Esophagus squamous epithelium (tissue), 5 donors: Measurements from ENCODE around the gene RETREG1. TPM values are rescaled to one million over a fixed set of nuclear protein-coding genes. Genes with fewer than 3 reads are reported as not detected.

Source experiments
- DNase-seq: peaks from one replicate; lab custom pipeline; 2025; lab: John Stamatoyannopoulos, UW
- H3K27ac ChIP-seq, 4 donors: fragments of 200-600 bp; sonication (generic); one replicate each; pipeline ENCODE4 v1.5.1; 2016 to 2019; ENCODE audit warnings: mild to moderate bottlenecking in 1 of 4
- H3K27me3 ChIP-seq, 4 donors: fragments of 200-600 bp; sonication (generic); 1 replicate in 3 of 4; 2 replicates in 1 of 4; pipeline versions ENCODE4 v1.5.1 to v1.6.0; 2017 to 2021; ENCODE audit warnings: antibody characterized with exemption in 1 of 4
- H3K36me3 ChIP-seq, 3 donors: fragments of 200-600 bp; sonication (generic); one replicate each; pipeline ENCODE4 v1.5.1; 2016 to 2019
- H3K4me1 ChIP-seq, 3 donors: fragments of 200-600 bp; sonication (generic); one replicate each; pipeline ENCODE4 v1.5.1; 2017 to 2019
- H3K4me3 ChIP-seq, 4 donors: fragments of 200-600 bp; sonication (generic); 1 replicate in 3 of 4; 2 replicates in 1 of 4; pipeline ENCODE4 v1.5.1; 2016 to 2019; ENCODE audit warnings: mild to moderate bottlenecking in 2 of 4, moderate library complexity in 1 of 4
- H3K9me3 ChIP-seq, 3 donors: fragments of 200-600 bp; sonication (generic); one replicate each; pipeline ENCODE4 v1.5.1; 2016 to 2019
- POLR2A ChIP-seq, 4 donors: fragments of 450-650 bp; IDR thresholded peaks; one replicate each; pipeline ENCODE4 v1.6.1; 2017; ENCODE audit warnings: antibody characterized with exemption in 4 of 4, mild to moderate bottlenecking in 4 of 4, moderate library complexity in 3 of 4
- WGBS, 2 donors: methylation state at CpG; one replicate each; pipeline ENCODE4 v1.1.5; 2018; 5-methylcytosine and 5-hydroxymethylcytosine counted together
- intact Hi-C: fragments of 100-400 bp; cut with DNase I; formaldehyde crosslinking; loops from one replicate; pipeline ENCODE4 v1.15.0; 2022
- small RNA-seq, 4 donors: library from RNA; depleted of rRNA; stranded (forward); fragments of <200 nt; gene quantifications; one replicate each; pipeline ENCODE3, GENCODE V24; 2016
- total RNA-seq, 4 donors: library from RNA; depleted of rRNA; stranded (reverse); fragments of >200 nt; gene quantifications; one replicate each; pipeline ENCODE4 v1.1.0, GENCODE V29; 2016
- TF ChIP-seq, protein P1 (sequence below), 6 experiments: fragments of 450-650 bp in 4 of 6; fragments of 200-600 bp in 2 of 6; sonication (generic) in 2 of 6; IDR thresholded peaks; one replicate each; pipeline ENCODE4 v1.5.1; 2016 to 2019; ENCODE audit warnings: antibody characterized with exemption in 6 of 6, mild to moderate bottlenecking in 4 of 6, moderate library complexity in 4 of 6
- donor health status: DM: yes; HTN: yes; CAD: no.

Gene RETREG1
- total RNA-seq, 4 donors from 2014 or later: 0.68 to 6.1 (median 3.9) TPM

DNA sequence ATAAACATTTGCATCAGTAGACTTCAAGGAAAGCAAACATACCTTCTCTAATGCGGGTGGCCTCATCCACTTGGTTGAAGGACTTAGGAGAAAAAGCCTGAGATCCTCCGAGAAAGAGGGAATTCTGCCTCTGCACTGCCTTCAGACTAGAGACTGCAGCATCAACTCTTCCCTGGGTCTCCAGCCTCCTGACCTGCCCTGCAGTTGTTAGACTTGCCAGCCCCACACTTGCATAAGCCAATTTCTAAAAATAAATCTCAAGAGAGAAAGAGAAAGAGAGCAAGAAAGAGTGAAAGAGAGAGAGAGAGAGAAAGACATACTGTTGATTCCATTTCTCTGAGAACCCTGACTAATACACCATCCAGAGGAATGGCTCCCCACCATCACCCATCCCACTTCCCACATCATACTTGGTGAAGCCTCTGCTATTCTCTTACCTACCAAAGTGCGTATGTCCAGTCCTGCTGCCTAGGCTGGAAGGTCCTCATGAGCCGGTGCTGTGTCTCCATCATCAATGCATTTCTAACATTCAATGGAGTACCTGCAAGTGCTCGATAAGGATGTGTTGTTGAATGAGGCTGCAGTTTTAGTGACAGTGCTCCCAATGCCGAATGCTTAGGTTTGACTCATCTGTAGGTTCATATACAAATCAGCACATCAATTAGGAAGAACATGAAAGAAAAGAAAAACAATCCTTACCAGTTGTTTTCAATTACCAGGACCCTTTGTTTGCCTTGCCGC is 186.3 kb downstream of the RETREG1 start:
- H3K27ac ChIP-seq: no peak overlapping the region
- peaks cover 0 to 10% (median 0%) of the 10 kb centered on the region in 4 donors for H3K27me3 ChIP-seq
- H3K4me1 ChIP-seq: no peaks in the 10 kb centered on the region
- H3K36me3 ChIP-seq: no peaks in the 10 kb centered on the region
- no peak overlapping the region for H3K4me3 ChIP-seq
- WGBS, 2 donors: 87 to 89% methylated on average over 5 to 7 of the region's 7 CpGs
- no peaks in the 10 kb centered on the region for H3K9me3 ChIP-seq
- TF ChIP-seq, protein P1, sequence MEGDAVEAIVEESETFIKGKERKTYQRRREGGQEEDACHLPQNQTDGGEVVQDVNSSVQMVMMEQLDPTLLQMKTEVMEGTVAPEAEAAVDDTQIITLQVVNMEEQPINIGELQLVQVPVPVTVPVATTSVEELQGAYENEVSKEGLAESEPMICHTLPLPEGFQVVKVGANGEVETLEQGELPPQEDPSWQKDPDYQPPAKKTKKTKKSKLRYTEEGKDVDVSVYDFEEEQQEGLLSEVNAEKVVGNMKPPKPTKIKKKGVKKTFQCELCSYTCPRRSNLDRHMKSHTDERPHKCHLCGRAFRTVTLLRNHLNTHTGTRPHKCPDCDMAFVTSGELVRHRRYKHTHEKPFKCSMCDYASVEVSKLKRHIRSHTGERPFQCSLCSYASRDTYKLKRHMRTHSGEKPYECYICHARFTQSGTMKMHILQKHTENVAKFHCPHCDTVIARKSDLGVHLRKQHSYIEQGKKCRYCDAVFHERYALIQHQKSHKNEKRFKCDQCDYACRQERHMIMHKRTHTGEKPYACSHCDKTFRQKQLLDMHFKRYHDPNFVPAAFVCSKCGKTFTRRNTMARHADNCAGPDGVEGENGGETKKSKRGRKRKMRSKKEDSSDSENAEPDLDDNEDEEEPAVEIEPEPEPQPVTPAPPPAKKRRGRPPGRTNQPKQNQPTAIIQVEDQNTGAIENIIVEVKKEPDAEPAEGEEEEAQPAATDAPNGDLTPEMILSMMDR (IDR thresholded peaks at IDR 0.05): no peak
- TF ChIP-seq POLR2A (IDR thresholded peaks at IDR 0.05): no peak
- intact Hi-C loops: no loop called here
- no peak for DNase-seq

- no peak for TF ChIP-seq POLR2A (IDR thresholded peaks at IDR 0.05)
- TF ChIP-seq, protein P1 (IDR thresholded peaks at IDR 0.05): no peak
- H3K4me1 ChIP-seq: no peaks in the 10 kb centered on the region
- H3K27me3 ChIP-seq: peaks cover 0 to 6% (median 0%) of the 10 kb centered on the region in 4 donors
- H3K27ac ChIP-seq: no peak overlapping the region
- DNase-seq: no peak
- intact Hi-C loops: no loop called here
- 75 to 78% methylated on average over 4 of the region's 4 CpGs for WGBS, 2 donors
- H3K9me3 ChIP-seq: no peaks in the 10 kb centered on the region
- H3K4me3 ChIP-seq: no peak overlapping the region
- no peaks in the 10 kb centered on the region for H3K36me3 ChIP-seq
Observed at GRCh38 chr5:16428359-16428758, 188.4 kb downstream of the RETREG1 start.

DNA sequence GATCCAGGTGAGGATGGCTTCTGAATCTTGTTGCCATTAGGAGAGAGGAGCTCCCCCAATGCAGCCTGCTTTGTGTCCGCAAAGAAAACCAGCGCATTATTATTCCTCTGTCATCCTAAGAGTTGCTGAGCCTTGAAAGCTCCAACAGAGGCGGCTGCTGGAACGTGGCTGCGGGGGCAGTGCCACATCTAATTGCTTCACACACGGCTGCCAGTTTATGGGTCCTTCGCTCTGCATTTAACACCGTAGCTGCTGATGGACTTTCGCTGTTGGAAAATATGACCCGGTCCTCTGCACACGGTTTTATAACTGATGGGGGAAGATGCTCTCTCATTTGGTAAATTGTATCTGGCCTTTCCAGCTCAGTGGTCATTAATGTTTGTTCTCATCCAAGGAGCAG is 189.2 kb downstream of the RETREG1 start:
- no peaks in the 10 kb centered on the region for H3K36me3 ChIP-seq
- H3K4me3 ChIP-seq: no peak overlapping the region
- WGBS, 2 donors: 50 to 60% methylated on average over 8 to 10 of the region's 11 CpGs
- peaks cover 0 to 6% (median 0%) of the 10 kb centered on the region in 4 donors for H3K27me3 ChIP-seq
- no peak for TF ChIP-seq POLR2A (IDR thresholded peaks at IDR 0.05)
- TF ChIP-seq, protein P1 (IDR thresholded peaks at IDR 0.05): no peak
- intact Hi-C loops: no loop called here
- no peak for DNase-seq
- no peak overlapping the region for H3K27ac ChIP-seq
- H3K9me3 ChIP-seq: no peaks in the 10 kb centered on the region
- no peaks in the 10 kb centered on the region for H3K4me1 ChIP-seq

Small RNA genes within 50 kb of the gene (small RNA-seq; reads per million reads assigned to genes)
- 0 reads per million in 4 donors for gene RF00019

Other genes starting within 250 kb of the RETREG1 start
- 10 to 100 TPM; 19.5 to 35.2 (median 24.8) TPM for gene ZNF622, start 151.2 kb downstream of the RETREG1 start, total RNA-seq